Loucy (cell line): ENCODE results near the gene NRDE2.

ENCODE experiments used
- H2AFZ ChIP-seq: fragments of 200-600 bp; sonication (generic); 2 replicates; pipeline ENCODE4 v1.6.0; 2016; ENCODE audit warnings: antibody characterized with exemption, mild to moderate bottlenecking, low read length, moderate library complexity
- H3F3A ChIP-seq: fragments of 200-600 bp; 2 replicates; pipeline ENCODE4 v1.6.0; 2016; ENCODE audit warnings: antibody characterized with exemption, low read depth, mild to moderate bottlenecking
- H3K27me3 ChIP-seq: fragments of 200-600 bp; sonication (generic); 2 replicates; pipeline ENCODE4 v1.6.1; 2014; ENCODE audit warnings: low read length, mild to moderate bottlenecking; ENCODE audit not compliant: insufficient read depth, poor library complexity, severe bottlenecking
- H3K36me3 ChIP-seq: fragments of 200-600 bp; sonication (generic); 2 replicates; pipeline ENCODE4 v1.6.1; 2016; ENCODE audit warnings: low read length; ENCODE audit not compliant: insufficient read depth
- H3K4me1 ChIP-seq: fragments of 200-600 bp; sonication (generic); 2 replicates; pipeline ENCODE4 v1.5.1; 2014; ENCODE audit warnings: low read length, mild to moderate bottlenecking; ENCODE audit not compliant: insufficient read depth, poor library complexity, severe bottlenecking
- H3K4me2 ChIP-seq: fragments of 200-600 bp; sonication (generic); 2 replicates; pipeline ENCODE4 v1.6.0; 2014; ENCODE audit warnings: antibody characterized with exemption, low read length, low read depth, mild to moderate bottlenecking; ENCODE audit not compliant: poor library complexity, severe bottlenecking
- H3K4me3 ChIP-seq: fragments of 200-600 bp; sonication (generic); 2 replicates; pipeline ENCODE4 v1.5.1; 2014; ENCODE audit warnings: low read length, mild to moderate bottlenecking, mixed read lengths; ENCODE audit not compliant: poor library complexity, severe bottlenecking
- H3K79me2 ChIP-seq: fragments of 200-600 bp; sonication (generic); 2 replicates; pipeline ENCODE4 v1.6.1; 2014; ENCODE audit warnings: low read length; ENCODE audit not compliant: insufficient read depth
- H3K9ac ChIP-seq: fragments of 200-600 bp; sonication (generic); 2 replicates; pipeline ENCODE4 v1.6.0; 2014; ENCODE audit warnings: mild to moderate bottlenecking, low read depth, low read length, moderate library complexity; ENCODE audit not compliant: poor library complexity, severe bottlenecking
- H3K9me2 ChIP-seq: fragments of 200-600 bp; sonication (generic); replicated peaks from 2 replicates; pipeline ENCODE4 v1.6.1; 2016; ENCODE audit warnings: low read depth, low read length, mixed read lengths
- H3K9me3 ChIP-seq: fragments of 200-600 bp; sonication (generic); 2 replicates; pipeline ENCODE4 v1.6.1; 2014; ENCODE audit warnings: mild to moderate bottlenecking, antibody characterized with exemption, low read length, low read depth; ENCODE audit not compliant: insufficient read depth
- H4K20me1 ChIP-seq: fragments of 200-600 bp; sonication (generic); 2 replicates; pipeline ENCODE4 v1.6.0; 2014; ENCODE audit warnings: antibody characterized with exemption, low read length, mild to moderate bottlenecking; ENCODE audit not compliant: insufficient read depth, poor library complexity, severe bottlenecking
- CTCF ChIP-seq: fragments of 200-600 bp; sonication (generic); conservative IDR thresholded peaks from 2 replicates; pipeline ENCODE4 v1.5.1; 2014; ENCODE audit warnings: mild to moderate bottlenecking, antibody characterized with exemption, low read length
- EZH2phosphoT487 ChIP-seq: fragments of 200-600 bp; IDR thresholded peaks from 2 replicates; pipeline ENCODE4 v1.6.1; 2018; ENCODE audit warnings: antibody characterized with exemption, mild to moderate bottlenecking, moderate library complexity, borderline replicate concordance

The NRDE2 gene, protein sequence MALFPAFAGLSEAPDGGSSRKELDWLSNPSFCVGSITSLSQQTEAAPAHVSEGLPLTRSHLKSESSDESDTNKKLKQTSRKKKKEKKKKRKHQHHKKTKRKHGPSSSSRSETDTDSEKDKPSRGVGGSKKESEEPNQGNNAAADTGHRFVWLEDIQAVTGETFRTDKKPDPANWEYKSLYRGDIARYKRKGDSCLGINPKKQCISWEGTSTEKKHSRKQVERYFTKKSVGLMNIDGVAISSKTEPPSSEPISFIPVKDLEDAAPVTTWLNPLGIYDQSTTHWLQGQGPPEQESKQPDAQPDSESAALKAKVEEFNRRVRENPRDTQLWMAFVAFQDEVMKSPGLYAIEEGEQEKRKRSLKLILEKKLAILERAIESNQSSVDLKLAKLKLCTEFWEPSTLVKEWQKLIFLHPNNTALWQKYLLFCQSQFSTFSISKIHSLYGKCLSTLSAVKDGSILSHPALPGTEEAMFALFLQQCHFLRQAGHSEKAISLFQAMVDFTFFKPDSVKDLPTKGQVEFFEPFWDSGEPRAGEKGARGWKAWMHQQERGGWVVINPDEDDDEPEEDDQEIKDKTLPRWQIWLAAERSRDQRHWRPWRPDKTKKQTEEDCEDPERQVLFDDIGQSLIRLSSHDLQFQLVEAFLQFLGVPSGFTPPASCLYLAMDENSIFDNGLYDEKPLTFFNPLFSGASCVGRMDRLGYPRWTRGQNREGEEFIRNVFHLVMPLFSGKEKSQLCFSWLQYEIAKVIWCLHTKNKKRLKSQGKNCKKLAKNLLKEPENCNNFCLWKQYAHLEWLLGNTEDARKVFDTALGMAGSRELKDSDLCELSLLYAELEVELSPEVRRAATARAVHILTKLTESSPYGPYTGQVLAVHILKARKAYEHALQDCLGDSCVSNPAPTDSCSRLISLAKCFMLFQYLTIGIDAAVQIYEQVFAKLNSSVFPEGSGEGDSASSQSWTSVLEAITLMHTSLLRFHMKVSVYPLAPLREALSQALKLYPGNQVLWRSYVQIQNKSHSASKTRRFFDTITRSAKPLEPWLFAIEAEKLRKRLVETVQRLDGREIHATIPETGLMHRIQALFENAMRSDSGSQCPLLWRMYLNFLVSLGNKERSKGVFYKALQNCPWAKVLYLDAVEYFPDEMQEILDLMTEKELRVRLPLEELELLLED

GRCh38 chr14:90331497-90332270 lies at the start of gene NRDE2:
Gene NRDE2 (minus strand): TSS chr14:90331941. CDS start chr14:90331904, 37 bp downstream.
- no peaks in the 10 kb centered on the region for H3K9me3 ChIP-seq
- no peaks in the 10 kb centered on the region for H3K9me2 ChIP-seq
- H3K27me3 ChIP-seq: peaks cover 30% of the 10 kb centered on the region
- peak within 1 kb of the TSS; percentile 86 for H3K4me3 ChIP-seq
- H2AFZ ChIP-seq: peak within 1 kb of the TSS; percentile 98
- peak within 1 kb of the TSS; percentile 100 for H3K4me2 ChIP-seq
- no peaks in the 10 kb centered on the region; the same call in 1 of the 2 replicates for H3F3A ChIP-seq
- peak within 1 kb of the TSS; percentile 93 for H3K9ac ChIP-seq
- peaks cover 35% of the 10 kb centered on the region for H3K79me2 ChIP-seq
- TF ChIP-seq CTCF: no peak
- TF ChIP-seq EZH2phosphoT487: no peak
- H3K36me3 ChIP-seq: no peaks in the 10 kb centered on the region
- no peaks in the 10 kb centered on the region for H4K20me1 ChIP-seq
- peaks cover 10% of the 10 kb centered on the region for H3K4me1 ChIP-seq

DNA sequence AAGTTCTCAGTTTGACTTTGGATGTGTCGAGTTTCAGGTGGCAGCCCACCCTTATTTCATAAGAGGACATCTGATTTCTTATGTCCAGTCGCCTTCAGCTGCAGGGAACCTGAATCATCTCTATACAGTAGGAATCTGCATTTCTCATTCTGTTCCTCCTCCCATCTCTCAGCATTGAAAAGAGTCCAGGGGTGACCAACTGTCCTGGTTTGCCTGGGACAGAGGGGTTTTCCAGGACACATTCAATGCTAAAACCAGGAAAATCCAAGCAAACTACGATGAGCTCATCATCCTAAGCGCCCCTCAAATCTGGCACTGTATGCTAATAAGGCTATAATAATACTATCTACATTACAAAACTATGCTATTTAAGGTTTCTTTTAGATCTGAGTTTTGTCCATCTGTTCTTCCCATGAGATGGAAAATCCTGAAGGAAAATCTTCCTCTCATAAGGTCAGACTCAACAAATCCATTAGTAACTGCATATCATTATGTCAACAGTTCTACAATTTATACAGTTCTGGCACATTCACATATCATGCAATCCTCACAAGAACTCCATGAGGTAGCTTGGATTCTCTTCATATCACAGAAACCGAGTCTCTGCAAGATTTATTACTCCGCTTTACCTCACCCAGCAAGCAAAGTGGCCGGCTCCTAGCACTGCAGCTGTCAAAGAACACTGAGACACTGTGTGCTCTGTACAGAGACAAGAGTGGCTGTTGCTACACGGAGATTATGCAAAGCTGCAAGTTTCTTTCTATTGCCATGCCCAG lies 49.5 kb upstream of the NRDE2 start:
- H3K4me3 ChIP-seq: no peak overlapping the region
- peak overlapping the region; percentile 78 for H3K4me2 ChIP-seq

More for the DNA sequence above, 49.5 kb upstream of the NRDE2 start:
- Histone ChIP-seq H3F3A (no peaks in the 10 kb centered on the region), H3K36me3 (no peaks in the 10 kb centered on the region), H3K9me2 (no peaks in the 10 kb centered on the region), H3K79me2 (peaks cover 7% of the 10 kb centered on the region; the same call in 1 of the 2 replicates), H2AFZ (no peak overlapping the region), H3K9me3 (no peaks in the 10 kb centered on the region), H3K9ac (no peak overlapping the region), H4K20me1 (no peaks in the 10 kb centered on the region), H3K27me3 (no peaks in the 10 kb centered on the region), H3K4me1 (peaks cover 22% of the 10 kb centered on the region)
- TF ChIP-seq CTCF: no peak
- TF ChIP-seq EZH2phosphoT487: no peak
